GM18526 (cell line): ENCODE data around the gene ASGR2.

Source experiments
- POLR2A ChIP-seq: IDR thresholded peaks from 3 replicates; pipeline ENCODE4 v1.6.1; 2011; ENCODE audit not compliant: insufficient read length; ENCODE audit errors: extremely low read depth

Gene ASGR2

DNA sequence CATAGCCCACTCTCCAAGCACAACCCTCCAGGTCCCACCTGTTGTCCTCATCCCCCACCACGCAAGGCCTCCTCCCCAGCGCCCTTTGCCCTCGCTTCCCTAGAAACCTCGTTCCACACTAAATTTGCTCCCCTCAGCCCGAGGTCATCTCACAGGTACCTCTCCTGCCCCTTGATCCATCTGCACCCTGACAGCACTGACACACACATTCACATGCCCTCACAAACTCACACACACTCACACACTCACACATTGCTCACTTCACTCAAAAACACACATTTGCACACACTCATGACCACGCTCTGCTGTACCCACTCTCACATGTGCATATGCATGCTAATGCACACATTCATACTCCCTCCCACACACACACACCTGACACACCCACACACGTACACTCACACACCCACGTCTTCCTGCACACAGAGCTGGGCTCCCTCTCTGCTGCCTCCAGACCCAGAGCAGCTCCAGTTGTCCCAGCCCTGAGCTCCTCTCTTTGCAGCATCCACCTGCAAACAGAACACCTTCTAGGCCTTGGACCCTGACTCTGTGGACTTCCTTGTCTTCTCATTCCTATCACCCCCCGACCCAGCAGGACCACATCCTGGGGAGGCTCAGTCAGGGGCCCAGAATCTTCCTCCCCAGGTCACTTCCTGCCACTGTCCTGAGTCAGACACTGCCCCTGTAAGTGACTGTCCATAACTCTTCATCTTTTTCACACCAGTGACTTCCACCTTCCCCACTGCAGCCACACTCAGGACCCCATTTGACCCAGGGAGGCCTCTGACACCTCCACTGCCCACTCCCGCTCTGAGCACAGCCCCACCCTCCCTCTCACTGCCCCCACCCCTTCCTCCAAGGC lies 4.9 kb downstream of the ASGR2 start:
- TF ChIP-seq POLR2A, result no peak

DNA sequence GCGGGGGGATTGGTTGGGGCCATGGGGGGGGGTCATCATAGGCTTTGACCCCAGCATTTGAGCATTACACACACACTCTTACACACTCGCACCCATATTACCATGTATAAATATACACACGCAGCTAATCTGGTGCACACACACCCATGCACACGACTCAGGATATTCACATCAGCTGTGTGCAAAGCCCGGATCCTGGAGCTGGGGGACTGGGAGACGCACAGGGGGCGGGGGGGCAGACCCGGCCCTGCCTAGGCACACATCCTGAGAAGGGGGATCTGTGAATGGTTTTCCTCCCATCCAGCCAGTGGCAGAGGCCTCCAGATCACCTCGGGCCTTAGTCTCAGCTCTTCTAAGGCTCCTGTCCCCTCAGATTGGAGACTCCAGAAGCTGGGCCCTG lies 5.6 kb downstream of the ASGR2 start:
- no peak for TF ChIP-seq POLR2A

DNA sequence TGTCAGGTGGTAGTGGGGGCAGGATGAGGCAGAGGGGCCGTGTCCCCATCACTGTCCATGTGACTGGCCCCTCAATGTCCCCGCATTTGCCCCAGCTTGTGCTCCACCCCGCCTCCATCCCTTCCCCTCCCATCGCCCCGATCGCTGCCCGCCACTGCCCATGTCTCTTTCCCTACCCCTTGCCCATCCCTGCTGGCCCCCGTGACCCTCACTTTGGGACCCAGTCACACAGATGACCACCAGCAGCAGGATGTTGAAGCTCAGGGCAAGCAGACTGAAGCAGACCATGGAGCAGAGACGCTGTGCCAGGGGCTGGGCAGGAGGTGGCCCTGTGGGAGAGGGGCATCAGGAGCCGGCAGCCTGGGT lies 6.1 kb downstream of the ASGR2 start:
- TF ChIP-seq POLR2A, result no peak

DNA sequence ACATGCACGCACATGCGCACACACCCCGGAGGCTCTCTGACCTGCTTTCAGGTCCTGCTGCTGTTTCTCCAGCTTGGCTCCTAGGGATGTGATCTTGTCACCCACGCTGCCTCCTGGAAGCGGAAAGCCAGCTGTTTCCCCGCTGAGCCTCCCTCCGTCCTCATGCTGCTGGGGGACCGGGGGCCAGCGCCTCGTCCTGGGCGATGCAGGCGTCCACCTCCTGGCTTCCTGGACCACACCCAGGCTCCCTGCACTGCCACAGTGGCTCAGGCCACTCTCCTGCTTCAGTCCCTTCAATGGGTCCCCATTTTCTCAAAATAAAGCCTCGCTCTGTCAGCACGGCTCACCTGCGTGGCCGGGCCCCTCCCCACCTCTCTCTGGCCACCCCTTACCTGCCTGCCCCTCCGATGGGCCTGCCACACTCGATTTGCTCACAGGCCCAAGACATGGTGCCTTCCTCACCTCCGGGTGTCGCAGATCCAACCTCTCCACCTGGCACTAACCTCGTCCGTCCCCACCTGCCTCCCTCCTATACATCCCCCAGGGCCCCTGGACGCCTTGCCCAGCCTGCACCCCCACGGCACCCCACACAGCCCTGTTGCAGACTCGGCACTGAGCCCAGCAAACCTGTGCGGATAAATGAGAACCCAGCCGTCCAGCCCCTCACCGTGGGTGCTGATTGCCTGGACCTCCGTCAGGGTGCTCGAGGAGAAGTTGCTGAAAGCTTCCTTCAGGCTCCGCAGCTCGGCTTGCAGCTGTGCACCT lies 6.6 kb downstream of the ASGR2 start:
- TF ChIP-seq POLR2A, result no peak

DNA sequence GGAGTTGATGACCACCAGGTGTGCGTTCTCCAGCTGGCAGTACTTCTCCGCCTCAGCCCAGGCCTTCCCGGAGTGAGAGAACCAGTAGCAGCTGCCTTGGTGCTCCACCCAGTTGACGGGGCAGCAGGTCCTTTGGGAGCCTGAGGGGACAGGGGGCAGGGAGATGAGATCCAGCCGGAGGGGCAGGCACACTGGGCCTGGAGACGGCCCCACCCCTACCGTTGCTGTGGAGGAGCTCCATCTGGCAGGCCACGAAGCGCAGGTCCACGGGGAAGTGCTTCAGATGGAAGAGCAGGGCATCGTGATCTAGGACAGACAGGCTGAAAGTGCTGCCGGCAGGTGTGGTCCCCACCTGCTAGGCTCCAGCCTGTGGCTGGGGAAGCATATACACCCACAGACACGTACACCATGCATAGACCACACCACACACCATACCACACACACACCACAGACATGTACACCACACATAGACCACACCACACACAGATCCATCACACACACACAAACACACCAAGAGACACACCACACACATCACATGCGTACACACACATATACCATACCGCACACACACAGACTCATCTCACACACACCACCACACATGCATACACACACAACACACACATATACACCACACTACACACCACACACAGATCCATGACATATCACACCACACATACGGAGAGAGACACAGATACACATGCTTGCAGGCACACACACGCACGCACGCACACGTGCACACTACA lies 7.4 kb downstream of the ASGR2 start:
- TF ChIP-seq POLR2A, result no peak

DNA sequence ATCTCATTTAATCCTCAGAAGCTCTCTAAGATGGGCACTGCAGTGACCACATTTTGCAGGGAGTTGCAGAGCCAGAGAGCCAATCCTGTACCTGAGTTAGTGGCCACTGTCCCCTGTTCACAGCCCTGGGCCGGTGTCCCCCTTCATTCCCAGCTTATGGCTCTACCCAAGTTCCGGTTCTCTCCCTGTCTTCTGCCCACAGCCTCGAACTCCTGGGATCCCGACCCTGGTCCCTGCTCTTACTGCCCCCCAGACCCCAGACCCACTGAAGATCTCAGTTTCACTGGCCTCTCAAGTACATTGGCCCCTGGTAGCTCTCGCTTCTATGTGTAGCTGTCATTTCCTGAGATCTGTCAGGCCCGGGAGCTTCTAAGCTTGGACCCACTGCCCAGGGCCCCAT lies 12.2 kb downstream of the ASGR2 start:
- TF ChIP-seq POLR2A, result no peak

DNA sequence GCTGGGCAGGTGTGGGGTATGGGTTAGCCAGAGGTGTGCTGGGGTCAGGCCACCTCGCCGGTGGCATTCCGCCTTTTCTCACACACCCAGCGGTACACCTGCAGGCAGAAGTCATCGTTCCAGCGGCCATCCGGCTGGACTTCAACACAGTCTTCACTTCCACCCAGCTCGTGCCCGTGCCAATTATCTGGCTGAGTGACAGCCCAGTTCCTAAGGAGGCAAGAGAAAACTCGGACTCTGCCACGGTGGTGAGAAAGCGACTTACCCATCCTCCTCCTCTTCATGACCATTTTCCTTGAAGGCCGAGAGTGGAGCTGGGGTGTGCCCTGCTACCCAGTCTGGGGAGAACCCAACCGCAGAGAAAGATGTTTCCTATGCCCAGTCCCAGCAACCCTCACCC lies 13.1 kb downstream of the ASGR2 start:
- TF ChIP-seq POLR2A, result no peak

DNA sequence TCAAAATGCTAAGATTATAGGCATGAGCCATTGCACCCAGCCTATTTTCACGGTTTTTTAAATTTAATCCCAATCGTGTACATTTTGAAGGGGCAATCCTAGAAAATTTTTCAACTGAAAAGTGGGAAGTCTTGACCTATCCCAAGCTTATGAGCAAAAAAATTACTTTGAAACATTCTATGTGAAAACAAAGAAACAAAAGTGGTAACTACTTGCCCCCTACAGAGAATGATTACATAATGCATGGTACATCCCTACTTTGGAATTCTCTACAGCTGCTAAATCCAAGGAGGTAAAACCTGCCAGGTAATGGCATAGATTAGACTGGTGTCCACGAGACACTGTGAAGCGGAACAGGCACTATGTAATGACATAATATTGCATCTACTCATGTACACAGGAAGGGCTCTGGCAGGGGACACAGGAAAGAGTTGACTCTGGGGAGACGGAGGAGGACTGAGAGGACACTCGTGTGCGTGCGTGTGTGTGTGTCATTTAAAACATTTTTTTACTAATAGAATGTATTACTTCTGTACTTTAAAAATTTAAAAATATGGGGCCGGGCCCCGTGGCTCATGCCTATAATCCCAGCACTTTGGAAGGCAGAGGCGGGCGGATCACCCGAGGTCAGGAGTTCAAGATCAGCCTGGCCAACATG lies 15.7 kb downstream of the ASGR2 start:
- TF ChIP-seq POLR2A, result no peak

DNA sequence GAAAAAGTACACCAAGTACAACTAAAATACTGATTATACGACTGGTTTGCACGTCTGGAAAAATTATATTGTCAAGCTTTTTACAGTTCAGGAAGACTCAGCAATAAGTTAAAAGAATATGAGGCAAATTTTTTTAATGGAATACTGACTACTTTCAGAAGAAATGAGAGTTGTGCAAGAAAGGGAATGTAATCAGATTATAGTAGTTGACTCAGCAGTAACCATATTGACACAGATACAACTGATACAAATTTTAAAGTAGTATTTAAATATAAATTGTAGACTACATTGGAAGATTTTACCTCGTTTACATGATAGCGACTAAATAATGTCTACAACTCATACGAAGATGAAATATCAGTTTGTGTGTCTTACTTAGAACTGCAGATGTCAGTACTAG lies 16.7 kb downstream of the ASGR2 start:
- TF ChIP-seq POLR2A, result no peak

DNA sequence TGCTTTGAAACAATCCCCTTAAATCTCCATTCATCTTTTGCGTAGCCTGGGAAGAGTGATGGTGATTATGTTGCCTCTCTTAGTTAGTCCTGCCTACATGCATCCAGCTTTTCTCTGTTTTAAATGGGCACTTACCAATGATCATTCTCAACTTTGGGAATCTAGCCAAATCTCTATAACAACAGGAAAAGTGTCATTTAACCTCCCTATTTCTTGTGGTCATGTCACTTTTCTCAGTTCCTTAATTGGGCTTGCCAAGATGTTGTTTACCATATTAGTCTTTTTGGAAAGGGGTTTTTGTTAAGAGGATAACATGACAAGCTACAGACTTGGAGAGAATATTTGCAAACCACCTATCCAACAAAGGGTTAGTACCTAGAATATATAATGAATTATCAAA lies 19.0 kb downstream of the ASGR2 start:
- no peak for TF ChIP-seq POLR2A

DNA sequence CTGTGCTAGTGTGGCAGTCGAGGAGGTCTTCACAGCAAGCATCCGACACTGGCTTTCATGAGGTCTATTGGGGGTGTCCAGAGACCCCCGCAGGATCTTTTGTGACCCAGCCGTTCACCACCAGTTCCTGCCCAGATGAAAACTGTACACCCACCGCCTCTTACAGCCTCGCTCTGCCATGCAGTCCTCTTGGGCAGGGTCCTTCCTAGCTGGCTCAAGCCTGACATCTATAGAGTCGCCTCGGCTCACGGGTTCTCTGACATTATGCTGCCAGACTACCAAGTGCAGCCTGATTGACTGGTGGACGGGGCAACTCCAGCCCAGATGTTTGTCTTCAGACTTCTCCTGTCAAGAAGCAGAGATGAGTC lies 20.0 kb downstream of the ASGR2 start:
- TF ChIP-seq POLR2A, result no peak

DNA sequence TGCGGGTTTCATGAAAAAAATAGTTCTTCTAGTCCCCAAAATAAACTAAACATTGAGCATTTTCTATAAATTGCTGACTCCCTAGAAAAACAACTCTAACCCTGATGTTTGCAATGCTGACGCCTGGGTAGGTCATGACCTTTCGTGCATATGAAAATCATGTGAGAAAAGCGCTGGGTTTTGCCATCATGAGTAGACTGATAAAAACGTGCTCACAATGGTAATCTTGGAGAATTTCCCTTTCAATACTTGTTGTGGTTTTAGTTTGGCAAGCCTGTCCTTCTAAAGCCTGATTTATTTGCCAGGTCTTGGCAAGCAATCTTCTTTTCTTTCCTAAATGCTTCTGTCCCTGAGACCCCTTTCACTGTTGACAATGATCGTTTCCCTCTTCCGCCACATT lies 30.5 kb downstream of the ASGR2 start:
- no peak for TF ChIP-seq POLR2A

DNA sequence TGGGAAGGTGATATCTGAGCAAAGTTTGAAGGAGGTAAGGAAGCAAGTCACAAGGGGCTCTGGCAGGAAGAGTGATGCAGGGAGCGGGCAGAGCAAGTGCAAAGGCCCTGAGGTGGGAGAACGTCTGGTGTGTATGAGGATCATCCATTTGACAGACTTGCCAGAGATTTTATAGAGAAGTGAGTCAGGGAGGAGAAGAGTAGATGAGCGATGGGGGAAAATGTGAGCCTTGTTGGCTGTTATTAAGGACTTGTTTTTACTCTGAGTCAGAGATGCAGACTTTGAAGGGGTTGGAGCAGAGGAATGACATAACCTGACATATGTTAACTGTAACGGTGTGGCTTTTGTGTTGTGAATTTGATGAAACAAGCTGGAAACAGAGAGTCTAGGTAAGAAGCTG lies 31.0 kb downstream of the ASGR2 start:
- no peak for TF ChIP-seq POLR2A

DNA sequence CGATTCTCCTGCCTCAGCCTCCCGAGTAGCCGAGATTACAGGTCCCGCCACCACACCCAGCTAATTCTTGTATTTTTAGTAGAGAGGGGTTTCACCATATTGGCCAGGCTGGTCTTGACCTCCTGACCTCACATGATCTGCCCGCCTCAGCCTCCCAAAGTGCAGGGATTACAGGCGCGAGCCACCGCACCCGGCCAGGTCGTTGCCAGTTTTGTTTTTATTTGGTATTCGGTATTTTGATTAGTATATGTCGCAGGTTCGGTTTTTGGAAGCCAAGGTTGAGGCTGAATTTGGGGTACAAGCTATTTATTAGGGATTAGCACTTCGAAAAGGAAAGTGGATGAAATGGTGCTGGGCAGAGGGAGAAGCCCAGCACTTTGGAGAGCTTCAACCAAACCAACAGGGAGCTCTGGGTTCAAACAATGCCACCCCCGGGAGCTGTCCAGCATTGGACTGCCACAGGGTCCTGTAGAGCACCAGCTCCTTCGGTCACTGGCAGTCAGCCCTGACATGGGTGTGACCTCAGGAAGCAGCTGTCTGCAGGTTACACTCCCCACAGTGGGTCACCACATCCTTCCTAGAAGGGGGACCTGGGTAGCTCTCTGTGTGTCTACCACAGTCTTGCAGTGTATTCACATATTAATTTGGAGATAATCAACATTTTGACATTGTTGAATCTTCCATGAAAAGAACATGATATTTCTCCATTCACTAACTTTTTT lies 33.1 kb downstream of the ASGR2 start:
- TF ChIP-seq POLR2A, result no peak

DNA sequence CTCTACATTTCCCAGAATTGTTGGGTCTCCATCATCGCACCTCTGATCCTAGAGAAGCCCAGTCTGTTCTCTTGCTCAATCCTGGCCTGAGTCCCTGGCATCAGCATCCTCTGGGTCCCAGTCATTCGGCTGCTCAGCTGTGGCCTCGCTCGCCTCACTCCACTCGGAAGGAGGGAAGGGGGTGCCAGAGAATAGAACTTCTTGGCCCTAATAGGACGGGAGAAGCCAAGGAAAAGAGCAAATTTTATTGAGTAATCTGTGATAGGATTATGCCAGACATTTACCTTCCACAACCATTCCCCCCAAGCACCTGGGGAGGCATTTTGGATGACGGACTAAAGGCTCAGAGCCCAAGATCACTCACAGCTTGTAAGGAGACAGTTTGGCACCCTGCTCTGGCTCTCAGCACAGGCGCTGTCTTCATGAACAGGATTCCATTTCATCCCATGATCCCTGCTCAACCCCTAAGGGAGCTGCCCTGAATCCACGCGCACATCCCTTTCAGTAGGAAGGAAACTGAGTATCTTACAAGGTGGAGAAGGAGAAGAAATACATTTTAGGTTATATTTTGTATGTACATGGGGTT lies 34.1 kb downstream of the ASGR2 start:
- TF ChIP-seq POLR2A, result no peak
